HG03558 (cell line): ENCODE measurements around the gene LRRC57.
A peak's percentile ranks its signal among the peaks of the same experiment; 100 is the strongest.

Experiments
- ATAC-seq: cut with Tn5 transposase; IDR thresholded peaks from one replicate; pipeline ENCODE4 v1.9.1; 2021; ENCODE audit warnings: moderate number of reproducible peaks; ENCODE audit not compliant: unreplicated experiment; ENCODE audit errors: extremely low read depth

LRRC57 gene

DNA sequence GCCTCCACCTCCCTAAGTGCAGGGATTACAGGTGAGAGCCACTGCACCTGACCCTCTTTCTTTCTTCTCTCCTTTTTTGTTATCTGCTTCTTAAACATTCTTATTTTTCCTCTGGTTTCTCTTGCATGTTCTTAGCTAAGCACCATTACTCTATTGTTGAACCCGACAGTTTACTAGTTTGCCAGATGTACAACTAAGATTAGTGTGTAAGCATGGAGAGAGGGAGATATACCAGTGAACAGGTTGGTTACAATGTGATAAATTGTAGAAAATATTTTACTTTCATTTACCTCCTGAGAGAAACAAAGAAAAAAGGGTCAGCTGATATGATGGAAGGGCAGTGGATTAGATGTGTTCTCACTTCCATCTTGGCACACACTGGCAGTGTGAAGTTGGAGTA, 5.0 kb upstream of the LRRC57 start:
- ATAC-seq, result no peak

DNA sequence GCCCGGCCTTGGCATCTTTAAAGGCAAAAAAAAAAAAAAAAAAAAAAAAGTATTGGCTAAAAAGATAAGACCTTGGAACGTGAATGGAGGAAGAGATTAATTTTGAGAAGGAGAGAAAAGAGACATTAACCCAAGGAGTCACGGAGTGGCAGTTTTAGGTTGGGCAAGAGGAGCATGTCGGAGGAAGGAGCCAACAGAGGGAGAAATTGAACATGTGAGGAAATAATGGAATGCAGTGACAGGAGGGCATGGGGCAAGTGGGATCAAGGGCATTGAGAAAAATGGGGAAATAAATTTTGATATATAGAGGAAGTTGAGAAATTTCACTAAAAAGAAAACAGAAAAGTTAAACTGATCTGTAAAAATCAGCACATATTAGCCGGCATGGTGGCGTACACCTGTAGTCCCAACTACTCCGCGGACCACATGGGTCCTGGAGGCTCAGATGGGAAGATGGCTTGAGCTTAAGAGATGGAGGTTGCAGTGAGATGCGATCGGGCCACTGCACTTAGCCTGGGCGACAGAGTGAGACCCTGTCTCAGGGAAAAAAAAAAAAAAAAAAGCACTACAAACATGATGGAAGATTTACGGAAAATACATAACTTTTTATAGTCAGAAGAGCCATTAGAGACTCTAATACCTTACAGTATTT, 1.3 kb upstream of the LRRC57 start:
- ATAC-seq, result no peak

DNA sequence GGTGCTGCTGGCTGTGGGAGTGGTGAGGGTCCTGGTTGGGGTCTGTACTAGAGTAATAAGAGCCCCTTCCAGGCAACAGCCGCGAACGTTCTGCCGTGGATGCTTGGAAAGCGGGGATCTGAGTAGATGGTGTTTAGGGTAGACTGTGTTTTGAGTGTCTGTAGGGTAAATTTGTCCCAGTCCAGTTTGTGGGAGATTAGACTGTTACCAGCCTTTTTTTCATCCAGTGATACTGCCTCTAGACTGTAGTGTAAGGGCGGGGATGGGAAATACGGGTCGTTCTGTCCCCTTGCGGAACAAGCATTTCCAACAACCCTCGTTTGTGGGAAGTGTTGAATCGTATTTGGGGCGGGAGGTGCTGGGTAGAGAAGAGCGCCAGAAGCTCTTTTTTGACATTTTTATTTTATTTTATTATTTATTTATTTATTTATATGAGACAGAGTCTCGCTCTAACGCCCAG, 469 bp upstream of the LRRC57 start:
- ATAC-seq, result no peak

DNA sequence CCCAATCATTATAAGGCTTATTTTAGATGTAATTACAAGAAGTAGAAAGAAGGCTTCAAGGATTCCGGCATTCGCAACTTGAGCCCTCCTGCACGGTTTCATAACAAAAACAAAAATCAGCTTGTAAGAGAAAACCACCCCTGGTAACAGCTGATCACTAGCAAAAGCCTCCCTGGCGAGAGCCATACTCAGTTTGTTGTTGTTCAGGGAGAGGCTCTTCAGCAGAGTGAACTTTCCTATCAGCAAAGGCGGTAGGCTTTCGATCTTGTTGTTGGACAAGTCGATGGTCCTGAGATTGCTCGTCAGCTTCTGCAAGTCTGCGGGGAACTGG, 710 bp downstream of the LRRC57 start:
- ATAC-seq, result no peak

DNA sequence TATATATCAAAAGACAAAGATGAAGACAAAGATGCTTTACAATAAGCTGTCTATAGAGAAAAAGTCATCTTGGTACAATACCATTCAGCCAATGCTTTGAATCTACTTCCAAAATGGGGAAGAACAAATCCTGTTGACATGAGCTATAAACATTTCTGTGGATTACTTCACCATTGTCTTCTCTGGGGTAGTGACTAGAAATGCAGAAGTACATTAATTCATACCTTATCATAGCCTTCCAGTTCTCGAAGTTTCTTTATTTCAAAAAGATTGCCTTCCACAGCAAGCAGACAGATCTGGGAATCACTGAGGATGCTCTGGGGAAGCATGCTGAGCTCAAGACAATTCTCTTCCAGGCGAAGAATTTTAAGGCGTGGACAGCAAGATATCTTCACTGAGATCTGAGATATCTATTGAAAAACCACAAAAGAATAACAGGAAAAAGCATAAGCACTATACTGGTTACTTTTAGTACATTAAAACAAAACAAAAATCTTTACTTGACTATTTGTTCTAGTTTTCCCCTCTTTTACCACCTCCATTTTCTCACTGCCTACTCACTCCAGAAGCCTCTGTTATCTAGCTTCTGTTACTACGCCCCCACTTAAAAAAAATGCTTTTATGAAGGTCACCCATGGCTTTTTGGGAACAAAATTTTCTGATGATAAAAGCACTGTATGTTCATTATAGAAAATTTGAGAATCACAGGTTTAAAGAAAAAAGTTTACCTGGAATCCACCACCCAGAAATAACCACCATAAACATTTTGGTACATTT, 3.6 kb downstream of the LRRC57 start:
- no peak for ATAC-seq

DNA sequence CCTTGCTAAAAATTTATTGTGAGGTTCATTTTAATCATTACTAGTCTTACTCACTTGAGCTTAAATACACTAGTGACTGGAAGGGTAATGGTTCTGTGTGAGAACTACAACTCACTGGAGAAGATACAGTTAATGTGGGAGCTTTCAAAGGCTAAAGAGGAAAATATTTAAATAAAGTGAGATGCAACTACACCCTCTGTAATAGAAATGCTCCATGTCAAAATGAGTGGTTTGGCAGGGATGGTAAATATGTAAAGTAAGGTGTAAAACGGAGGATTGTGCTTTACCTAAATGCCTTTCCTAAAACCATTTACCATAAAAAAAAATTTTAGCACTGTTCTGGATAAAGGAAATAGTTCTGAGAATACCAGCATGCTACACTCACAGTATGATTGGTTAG, 15.3 kb downstream of the LRRC57 start:
- no peak for ATAC-seq

DNA sequence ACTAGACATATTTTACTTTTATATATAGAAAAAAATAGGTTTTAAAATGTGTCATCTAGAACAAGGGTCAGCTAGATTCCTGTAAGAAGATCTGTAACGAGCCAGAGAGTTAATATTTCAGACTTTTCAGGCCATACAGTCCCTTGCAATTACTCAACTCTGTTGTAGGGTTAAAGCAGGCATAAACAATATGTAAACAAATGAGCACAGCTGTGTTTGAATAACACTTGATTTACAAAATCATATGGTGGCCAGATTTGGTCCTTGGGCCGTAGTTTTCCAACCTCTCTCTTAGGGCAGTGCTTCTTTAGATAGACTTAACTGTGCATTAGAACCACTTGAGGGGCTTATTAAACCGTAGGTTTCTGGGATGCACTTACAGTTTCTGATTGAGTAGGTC, 19.6 kb downstream of the LRRC57 start:
- ATAC-seq, result no peak

DNA sequence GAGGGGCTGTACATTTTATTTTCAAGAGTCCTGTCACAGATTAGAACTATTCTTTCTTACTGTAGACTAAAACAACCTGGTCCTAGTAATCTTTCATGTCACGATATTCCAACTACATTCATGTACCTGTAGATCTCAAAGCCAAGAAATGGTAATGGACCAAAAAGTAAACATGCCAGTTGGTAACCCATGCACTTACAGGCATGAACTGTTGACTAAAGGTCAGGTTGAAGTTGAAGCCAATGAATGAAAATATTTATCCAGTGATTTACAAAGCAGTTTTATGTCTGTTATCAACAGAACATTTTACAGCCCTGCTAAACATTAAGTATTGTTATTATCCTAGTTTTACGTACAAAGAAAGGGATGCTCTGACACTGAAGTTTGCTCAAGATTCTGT, 25.3 kb downstream of the LRRC57 start:
- ATAC-seq, result no peak

DNA sequence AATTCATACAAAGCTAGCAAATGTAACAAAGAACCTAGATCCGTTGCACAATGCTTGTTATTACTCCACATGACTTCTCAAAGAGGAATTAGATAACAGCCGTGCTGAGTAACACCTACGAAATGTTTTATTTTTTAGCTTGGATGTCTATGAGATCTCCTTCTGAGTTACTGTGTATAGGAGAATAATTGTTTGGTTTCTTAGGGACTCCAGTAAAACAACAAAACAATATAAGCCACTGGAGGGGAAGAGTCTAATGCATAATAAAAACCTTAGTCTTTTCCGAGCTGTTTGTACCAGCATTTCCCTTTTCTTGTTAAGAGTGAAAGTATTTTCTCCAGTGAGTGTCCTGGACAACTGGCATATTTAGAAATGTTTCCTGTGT, 37.6 kb downstream of the LRRC57 start:
- no peak for ATAC-seq

DNA sequence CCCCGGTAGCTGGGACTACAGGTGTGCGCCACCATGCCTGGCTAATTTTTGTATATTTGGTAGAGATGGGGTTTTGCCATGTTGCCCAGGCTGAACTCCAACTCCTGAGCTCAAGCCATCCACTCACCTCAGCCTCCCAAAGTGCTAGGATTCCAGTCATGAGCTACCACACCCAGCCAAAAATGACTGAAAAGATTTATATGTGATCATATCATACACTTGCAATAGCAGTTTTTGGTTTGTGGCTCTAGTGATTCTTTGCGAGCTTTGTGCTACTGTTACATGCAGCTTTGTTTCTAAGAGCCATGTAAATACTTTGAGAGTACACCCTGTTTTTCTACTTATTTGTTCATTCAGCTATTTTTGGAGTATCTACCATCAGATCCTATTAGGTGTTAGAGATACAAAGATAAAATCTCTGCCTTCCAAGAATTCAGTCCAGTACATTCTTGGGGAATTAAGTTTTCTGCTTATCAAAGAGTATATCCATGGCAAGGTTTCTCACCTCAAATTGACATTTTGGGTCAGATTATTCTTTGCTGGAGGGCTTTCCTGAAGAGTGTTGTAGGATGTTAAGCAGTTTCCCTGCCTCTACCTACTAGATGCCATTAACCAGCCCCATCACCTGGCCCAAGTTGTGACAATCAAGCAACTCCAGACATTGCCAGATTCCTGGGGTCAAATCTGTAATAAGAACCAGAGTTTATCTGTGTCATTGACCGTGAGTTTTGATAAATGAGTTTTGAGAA, 38.2 kb downstream of the LRRC57 start:
- no peak for ATAC-seq

DNA sequence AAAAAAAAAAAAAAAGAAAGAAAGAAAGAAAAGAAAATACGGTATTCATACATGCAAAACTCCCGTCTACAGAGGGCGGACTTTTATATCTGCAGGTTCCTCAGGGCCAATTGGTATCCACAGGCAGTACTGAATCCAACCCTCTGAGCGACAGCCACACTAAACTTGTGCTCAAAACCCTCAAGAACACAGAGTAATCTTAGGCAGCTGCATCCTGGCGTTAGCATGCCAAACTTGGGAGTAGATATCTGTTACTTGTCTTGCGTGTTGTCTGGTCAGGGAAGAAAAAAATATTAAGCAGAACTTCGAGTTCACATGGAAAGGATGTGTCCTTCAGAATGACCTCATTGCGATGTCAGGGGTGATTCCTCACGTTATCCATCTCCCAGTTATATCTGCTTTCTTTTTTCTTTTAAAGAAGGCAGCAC, 40.3 kb downstream of the LRRC57 start:
- ATAC-seq, result no peak

DNA sequence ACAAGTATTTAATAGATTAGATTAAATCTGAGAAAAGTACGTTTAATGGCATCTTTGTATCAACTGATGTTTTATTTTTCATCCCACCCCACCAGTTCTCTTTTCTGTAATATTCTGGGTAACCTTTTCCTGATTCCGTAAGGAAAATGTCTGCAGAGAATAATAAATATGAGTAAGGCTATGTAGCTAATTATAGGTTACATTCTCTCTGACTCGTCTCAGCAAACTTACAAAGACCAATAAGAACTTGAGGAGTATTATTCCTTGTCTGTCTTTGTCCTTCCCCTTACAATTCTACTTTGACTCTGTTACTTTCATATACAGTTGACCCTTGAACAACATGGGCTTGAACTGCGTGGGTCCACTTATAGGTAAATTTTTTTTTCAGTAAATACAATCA, 41.1 kb downstream of the LRRC57 start:
- ATAC-seq, result no peak

DNA sequence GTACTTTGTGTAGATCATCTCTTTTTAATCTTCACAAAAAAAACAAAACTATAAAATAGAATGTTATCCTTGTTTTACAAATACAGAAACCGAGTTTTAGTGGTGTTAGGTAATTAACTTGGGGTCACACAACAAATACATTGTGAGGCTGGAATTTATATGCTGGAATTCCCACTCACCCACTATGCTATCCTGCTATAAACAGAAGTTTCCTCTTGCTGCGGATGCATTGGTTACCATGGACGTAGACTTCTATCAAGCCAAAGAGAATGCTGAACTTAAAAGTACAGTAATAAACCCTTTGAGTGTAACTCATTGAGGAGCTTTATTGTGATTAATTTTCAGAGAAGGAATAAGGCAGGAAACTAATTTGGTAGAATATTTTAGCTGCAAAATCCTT, 44.0 kb downstream of the LRRC57 start:
- ATAC-seq, result peak; percentile 17

DNA sequence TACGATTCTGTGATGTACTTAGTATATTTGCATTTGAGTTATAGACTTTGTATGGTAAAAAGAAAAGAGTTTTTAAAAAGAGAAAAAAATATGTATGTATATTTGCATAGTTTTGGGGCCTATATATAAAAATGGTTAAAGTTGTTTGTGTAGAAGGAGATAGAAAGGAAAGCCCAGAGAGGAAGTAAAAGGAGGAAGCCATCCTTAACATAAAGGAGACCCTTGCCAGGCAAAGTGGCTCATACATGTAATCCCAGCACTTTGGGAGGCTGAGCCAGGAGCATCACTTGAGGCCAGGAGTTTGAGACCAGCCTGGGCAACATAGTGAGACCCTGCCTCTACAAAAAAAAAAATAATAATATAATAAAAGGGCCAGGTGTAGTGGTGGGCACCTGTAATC, 44.8 kb downstream of the LRRC57 start:
- no peak for ATAC-seq

DNA sequence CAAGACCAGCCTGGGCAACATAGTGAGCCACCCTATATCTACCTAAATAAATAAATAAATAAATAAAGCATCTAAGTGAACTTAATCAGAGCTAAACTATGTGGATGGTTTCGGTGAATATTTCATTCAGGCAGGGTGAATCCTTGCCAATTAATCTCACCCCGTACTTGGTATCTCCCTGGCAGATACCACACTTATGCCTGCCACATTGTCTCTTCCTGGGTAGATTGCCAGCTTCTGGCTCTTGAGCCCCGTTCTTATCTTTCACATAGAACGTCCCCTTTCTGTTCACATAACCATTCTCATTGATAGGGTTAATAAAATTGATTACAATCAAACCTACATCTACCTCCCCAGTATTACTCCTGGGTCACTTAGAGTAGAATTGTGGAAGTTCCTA, 46.1 kb downstream of the LRRC57 start:
- ATAC-seq, result no peak

DNA sequence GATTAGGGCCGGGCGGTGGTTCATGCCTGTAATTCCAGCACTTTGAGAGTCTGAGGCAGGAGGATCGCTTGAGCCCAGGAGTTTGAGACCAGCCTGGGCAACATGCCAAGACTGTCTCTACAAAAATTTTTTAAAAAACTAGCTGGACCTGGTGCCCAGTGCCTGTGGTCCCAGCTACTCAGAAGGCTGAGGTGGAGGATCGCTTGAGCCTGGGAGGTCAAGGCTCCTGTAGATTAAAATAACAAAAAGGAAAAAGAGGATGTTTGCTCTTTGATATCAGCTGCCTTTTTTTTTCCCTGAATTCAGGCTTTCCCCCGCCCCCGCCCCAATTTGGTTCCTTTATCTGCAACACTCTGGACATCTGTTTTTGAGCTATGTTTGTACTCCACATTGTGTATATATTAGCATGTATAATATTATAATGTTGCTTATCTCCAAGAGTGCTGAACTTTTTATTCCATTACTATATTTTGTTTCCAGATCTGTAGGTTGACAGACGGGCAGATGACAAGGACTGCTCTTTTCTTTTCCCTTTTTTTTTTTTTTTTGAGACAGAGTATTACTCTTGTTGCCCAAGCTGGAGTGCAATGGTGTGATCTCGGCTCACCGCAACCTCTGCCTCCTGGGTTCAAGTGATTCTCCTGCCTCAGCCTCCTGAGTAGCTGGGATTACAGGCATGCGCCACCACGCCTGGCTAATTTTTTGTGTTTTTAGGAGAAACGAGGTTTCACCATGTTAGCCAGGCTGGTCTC, 48.6 kb downstream of the LRRC57 start:
- no peak for ATAC-seq

DNA sequence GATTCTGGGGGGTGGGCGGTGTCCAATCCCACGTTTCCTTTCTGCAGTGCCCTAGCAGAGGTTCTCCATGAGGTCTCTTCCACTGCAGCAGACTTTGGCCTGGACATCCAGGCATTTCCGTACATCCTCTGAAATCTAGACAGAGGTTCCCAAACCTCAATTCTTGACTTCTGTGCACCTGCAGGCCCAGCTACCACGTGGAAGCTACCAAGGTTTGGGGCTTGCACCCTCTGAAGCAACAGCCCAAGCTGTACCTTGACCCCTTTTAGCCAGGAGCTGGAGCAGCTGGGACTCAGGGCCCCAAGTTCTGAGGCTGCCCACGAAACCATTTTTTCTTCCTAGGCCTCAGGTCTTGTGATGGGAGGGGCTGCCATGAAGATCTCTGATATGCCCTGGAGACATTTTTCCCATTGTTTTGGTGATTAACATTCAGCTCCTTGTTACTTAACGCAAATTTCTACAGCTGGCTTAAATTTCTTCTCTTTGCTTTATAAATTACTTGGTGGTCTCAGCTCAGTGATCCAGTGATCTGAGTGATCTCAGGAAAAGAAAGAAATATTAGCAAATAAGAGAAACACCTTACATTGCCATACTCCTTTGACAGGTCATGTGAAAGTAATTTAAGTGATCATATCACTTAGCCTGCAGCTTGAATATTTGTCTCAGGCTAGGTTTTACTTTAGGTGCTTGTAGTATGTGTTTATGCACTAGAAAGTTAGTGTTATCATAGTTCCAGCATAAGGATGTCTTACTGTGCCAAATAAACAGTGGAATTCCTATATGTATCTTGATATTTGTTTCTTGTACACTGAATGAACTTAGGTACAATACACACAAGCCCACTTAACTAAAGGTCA, 50.2 kb downstream of the LRRC57 start:
- ATAC-seq, result no peak

DNA sequence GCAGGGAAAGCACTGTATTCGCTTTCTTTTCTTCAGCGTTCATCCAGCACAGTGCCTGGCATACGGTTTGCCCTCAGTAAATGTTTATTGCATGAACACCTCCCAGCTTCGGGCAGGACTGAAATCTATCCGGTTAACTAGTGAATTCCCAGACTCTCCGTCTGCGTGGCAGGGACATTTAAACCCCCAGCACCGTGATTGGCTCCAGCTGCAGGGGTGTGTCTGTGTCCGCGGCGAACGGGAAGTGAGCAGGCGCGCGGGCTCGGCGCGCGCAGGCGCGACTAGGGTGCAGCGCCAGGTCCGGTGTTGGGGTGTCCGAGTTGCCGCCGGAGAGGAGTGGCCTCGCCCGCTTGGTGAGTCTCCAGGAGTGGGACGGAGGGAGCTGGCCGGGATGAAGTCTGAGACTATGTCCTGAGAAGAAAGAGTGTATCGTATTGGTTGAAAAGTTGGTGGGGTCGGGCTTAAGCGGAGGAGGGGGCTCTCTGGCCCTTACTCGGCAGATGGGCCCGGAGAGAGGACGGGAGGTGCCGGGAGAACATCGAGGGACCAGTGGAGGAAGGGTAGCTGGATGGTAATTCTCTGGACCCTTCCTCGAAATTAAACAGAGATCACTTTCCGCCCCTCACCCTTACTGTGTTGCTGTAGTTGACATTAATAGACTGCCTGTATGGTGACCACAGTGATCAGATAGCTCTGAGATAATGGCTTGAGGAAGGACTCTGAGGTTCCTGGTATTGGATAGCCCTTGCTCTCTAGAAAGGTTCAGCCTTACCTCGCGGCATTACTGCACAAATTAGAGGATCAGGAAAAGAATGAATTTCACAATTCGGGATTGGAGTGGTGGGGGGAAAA, 53.0 kb downstream of the LRRC57 start, which contains the start of gene SNAP23:
Gene SNAP23 (plus strand): TSS at position 274 of the 852 bp plus-strand sequence. CDS start 16,213 bp downstream, outside the sequence.
- peak; percentile 57 for ATAC-seq

DNA sequence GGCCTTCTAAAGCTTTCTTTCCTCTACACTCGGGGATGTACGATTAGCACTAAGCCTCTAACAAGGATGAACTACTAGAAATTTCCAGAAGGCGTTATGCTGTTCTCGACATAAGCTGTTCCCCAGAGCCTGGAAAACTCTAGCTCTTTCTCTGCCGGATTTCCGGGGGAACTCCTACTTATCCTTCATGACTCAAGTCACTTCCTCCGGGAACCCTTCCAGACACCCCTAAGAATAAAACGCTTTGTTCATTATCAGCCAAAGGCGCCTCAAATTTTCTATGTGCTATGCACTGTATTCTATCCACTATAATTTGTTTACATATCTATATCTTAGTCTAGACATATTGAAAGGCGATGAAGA, 53.6 kb downstream of the LRRC57 start:
- no peak for ATAC-seq
